H9 (cell line): ENCODE results near the gene CAMSAP2. TPM values are rescaled to one million over a fixed set of nuclear protein-coding genes. Genes with fewer than 3 reads are reported as not detected.

ENCODE experiments used
- DNase-seq: peaks from one replicate; pipeline ENCODE4 v3.0.0-alpha.2; 2017
- H2AFZ ChIP-seq: one replicate; pipeline ENCODE4 v1.6.1; 2013; ENCODE audit warnings: mild to moderate bottlenecking, low read length, control low read depth, moderate library complexity
- H2AK5ac ChIP-seq: 2 replicates; pipeline ENCODE4 v1.6.1; 2013; ENCODE audit warnings: low read length, control low read depth, mixed read lengths; ENCODE audit not compliant: insufficient read length
- H2BK120ac ChIP-seq: one replicate; pipeline ENCODE4 v1.6.1; 2013; ENCODE audit warnings: low read depth, mild to moderate bottlenecking, low read length, control low read depth, inconsistent platforms; ENCODE audit not compliant: poor library complexity, severe bottlenecking
- H2BK12ac ChIP-seq: 2 replicates; pipeline ENCODE4 v1.6.1; 2013; ENCODE audit warnings: low read length, control low read depth, mixed read lengths, low read depth; ENCODE audit not compliant: insufficient read length
- H2BK15ac ChIP-seq: 2 replicates; pipeline ENCODE4 v1.6.1; 2013; ENCODE audit warnings: low read depth, low read length, control low read depth
- H2BK20ac ChIP-seq: one replicate; pipeline ENCODE4 v1.6.1; 2013; ENCODE audit warnings: low read depth, mild to moderate bottlenecking, low read length, control low read depth, inconsistent platforms; ENCODE audit not compliant: poor library complexity, severe bottlenecking
- H2BK5ac ChIP-seq: 2 replicates; pipeline ENCODE4 v1.6.1; 2013; ENCODE audit warnings: low read length, control low read depth, mixed read lengths; ENCODE audit not compliant: insufficient read length
- H3K14ac ChIP-seq: 2 replicates; pipeline ENCODE4 v1.6.1; 2013; ENCODE audit warnings: low read length, control low read depth; ENCODE audit not compliant: insufficient read depth
- H3K18ac ChIP-seq: 2 replicates; pipeline ENCODE4 v1.6.1; 2013; ENCODE audit warnings: low read depth, mild to moderate bottlenecking, mixed read lengths, low read length, control low read depth; ENCODE audit not compliant: insufficient read length
- H3K23ac ChIP-seq: 2 replicates; pipeline ENCODE4 v1.6.1; 2013; ENCODE audit warnings: low read length, control low read depth, mixed read lengths, low read depth; ENCODE audit not compliant: insufficient read length
- H3K23me2 ChIP-seq: 2 replicates; pipeline ENCODE4 v1.6.1; 2013; ENCODE audit warnings: low read depth, mild to moderate bottlenecking, mixed read lengths, low read length, control low read depth; ENCODE audit not compliant: insufficient read length, poor library complexity, severe bottlenecking
- H3K27ac ChIP-seq: 2 replicates; pipeline ENCODE4 v1.5.1; 2013; ENCODE audit warnings: low read length, control low read depth, mixed read lengths, low read depth; ENCODE audit not compliant: insufficient read length
- H3K27me3 ChIP-seq: 2 replicates; pipeline ENCODE4 v1.6.1; 2013; ENCODE audit warnings: low read length, control low read depth, inconsistent platforms; ENCODE audit not compliant: insufficient read depth
- H3K4ac ChIP-seq: 2 replicates; pipeline ENCODE4 v1.6.1; 2013; ENCODE audit warnings: low read depth, mild to moderate bottlenecking, control low read depth, inconsistent platforms, low read length, moderate library complexity
- H3K4me1 ChIP-seq: 2 replicates; pipeline ENCODE4 v1.6.1; 2013; ENCODE audit warnings: low read length, control low read depth, inconsistent platforms; ENCODE audit not compliant: insufficient read depth
- H3K4me2 ChIP-seq: 2 replicates; pipeline ENCODE4 v1.6.1; 2013; ENCODE audit warnings: low read length, control low read depth, mixed read lengths; ENCODE audit not compliant: insufficient read length, insufficient read depth
- H3K56ac ChIP-seq: 2 replicates; pipeline ENCODE4 v1.6.1; 2013; ENCODE audit warnings: low read depth, mild to moderate bottlenecking, mixed read lengths, low read length, control low read depth; ENCODE audit not compliant: insufficient read length
- H3K79me1 ChIP-seq: 2 replicates; pipeline ENCODE4 v1.6.1; 2013; ENCODE audit warnings: low read depth, mild to moderate bottlenecking, moderate library complexity, low read length, control low read depth, inconsistent platforms; ENCODE audit not compliant: insufficient read depth, poor library complexity, severe bottlenecking
- H3K79me2 ChIP-seq: 2 replicates; pipeline ENCODE4 v1.6.1; 2013; ENCODE audit warnings: low read length, control low read depth, inconsistent platforms; ENCODE audit not compliant: insufficient read depth
- H3K9ac ChIP-seq: 2 replicates; pipeline ENCODE4 v1.6.1; 2013; ENCODE audit warnings: low read length, control low read depth, mixed read lengths; ENCODE audit not compliant: insufficient read length; ENCODE audit errors: extremely low read depth
- H3K9me3 ChIP-seq: one replicate; pipeline ENCODE4 v1.6.1; 2013; ENCODE audit warnings: low read depth, low read length, inconsistent platforms; ENCODE audit not compliant: control insufficient read depth
- H3T11ph ChIP-seq: one replicate; pipeline ENCODE4 v1.6.1; 2013; ENCODE audit warnings: mild to moderate bottlenecking, low read length, control low read depth, inconsistent platforms
- H4K20me1 ChIP-seq: one replicate; pipeline ENCODE4 v1.6.1; 2013; ENCODE audit not compliant: control insufficient read depth, insufficient read length, insufficient read depth
- H4K5ac ChIP-seq: 2 replicates; pipeline ENCODE4 v1.6.1; 2013; ENCODE audit warnings: low read depth, mild to moderate bottlenecking, mixed read lengths, low read length, control low read depth; ENCODE audit not compliant: insufficient read length
- H4K8ac ChIP-seq: replicated peaks from 2 replicates; pipeline ENCODE4 v1.6.1; 2013; ENCODE audit warnings: low read length, control low read depth, mixed read lengths, low read depth; ENCODE audit not compliant: insufficient read length
- H4K91ac ChIP-seq: 2 replicates; pipeline ENCODE4 v1.6.1; 2013; ENCODE audit warnings: low read depth, mild to moderate bottlenecking, moderate library complexity, mixed read lengths, low read length, control low read depth; ENCODE audit not compliant: insufficient read length
- H3K27ac Mint-ChIP-seq, 3 experiments: 2 replicates in 2 of 3; 3 replicates in 1 of 3; pipeline ENCODE4 v1.8.0; 2020 to 2021; ENCODE audit warnings: mixed read lengths in 3 of 3, mild to moderate bottlenecking in 1 of 3, moderate library complexity in 1 of 3
- H3K27me3 Mint-ChIP-seq: 2 replicates; pipeline ENCODE4 v1.8.0; 2021; ENCODE audit warnings: low read depth, mild to moderate bottlenecking, moderate library complexity, mixed read lengths
- H3K36me3 Mint-ChIP-seq, 3 experiments: 2 replicates in 2 of 3; 3 replicates in 1 of 3; pipeline ENCODE4 v1.8.0; 2020 to 2021; ENCODE audit warnings: low read depth in 3 of 3, mixed read lengths in 3 of 3; ENCODE audit not compliant: insufficient read depth in 1 of 3
- H3K4me1 Mint-ChIP-seq, 2 experiments: 2 replicates each; pipeline ENCODE4 v1.8.0; 2020; ENCODE audit warnings: mixed read lengths in 2 of 2
- H3K4me3 Mint-ChIP-seq, 2 experiments: 2 replicates in 1 of 2; 3 replicates in 1 of 2; pipeline ENCODE4 v1.8.0; 2020 to 2021; ENCODE audit warnings: mild to moderate bottlenecking in 2 of 2, mixed read lengths in 2 of 2, moderate library complexity in 1 of 2
- H3K9me3 Mint-ChIP-seq, 2 experiments: 2 replicates in 1 of 2; 3 replicates in 1 of 2; pipeline ENCODE4 v1.8.0; 2020; ENCODE audit warnings: mild to moderate bottlenecking in 2 of 2, mixed read lengths in 2 of 2, moderate library complexity in 1 of 2
- WGBS: extraction: QIAGEN DNeasy Blood & Tissue Kit; methylation state at CpG from one replicate; pipeline ENCODE4 v1.1.7; 2013; ENCODE audit warnings: missing lambda C conversion rate, low lambda C conversion rate, mixed read lengths; ENCODE audit not compliant: insufficient read length; ENCODE audit errors: extremely low coverage; 5-methylcytosine and 5-hydroxymethylcytosine counted together
- total RNA-seq: library from RNA; stranded (reverse); gene quantifications from 2 replicates; pipeline ENCODE4 v1.2.1, GENCODE V29; 2021
- TF ChIP-seq, protein P1 (sequence below): fragments of 200-600 bp; sonication (generic); conservative IDR thresholded peaks from 3 replicates; pipeline ENCODE4 v1.8.0; 2021; ENCODE audit warnings: antibody characterized with exemption, mild to moderate bottlenecking

CAMSAP2 gene
- total RNA-seq, 1 experiment from 2014 or later = 33.7 TPM

DNA sequence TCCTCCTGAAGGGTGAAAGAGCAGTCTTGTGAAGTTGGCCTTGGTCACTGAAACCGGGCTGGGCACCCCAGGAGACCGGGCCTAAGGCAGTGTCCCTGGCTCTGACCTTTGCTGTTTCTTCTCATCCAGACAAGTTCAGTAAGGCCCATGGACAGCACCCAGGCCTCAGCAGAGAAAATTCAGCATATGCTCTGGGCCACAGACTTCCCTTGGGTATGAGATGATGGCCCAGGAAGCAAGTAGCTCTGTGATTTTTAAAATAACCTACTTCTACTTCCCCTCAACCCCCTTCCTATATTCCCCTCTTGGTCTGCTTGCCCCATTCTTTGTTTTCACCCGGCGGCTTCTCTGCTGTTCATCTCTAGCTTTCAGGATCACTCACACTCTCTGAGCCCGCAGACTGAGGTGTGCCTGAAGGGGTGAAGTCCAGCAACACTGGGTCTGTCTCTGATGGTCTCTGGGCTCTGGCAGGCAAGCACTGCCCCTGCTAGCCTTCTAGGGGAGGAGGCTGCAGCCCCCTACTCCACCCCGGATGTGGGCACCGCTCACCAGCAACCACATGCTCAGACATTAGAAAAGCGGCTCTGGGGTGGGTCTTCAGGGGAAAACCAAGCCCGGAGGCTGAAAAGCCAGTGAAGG lies 131.2 kb downstream of the CAMSAP2 start:
- Histone ChIP-seq H3K27ac (no peak overlapping the region), H2BK20ac (no peak overlapping the region), H3K14ac (no peak overlapping the region), H3K9me3 (no peaks in the 10 kb centered on the region), H3T11ph (no peak overlapping the region), H3K9ac (no peak overlapping the region), H3K79me2 (no peaks in the 10 kb centered on the region), H4K91ac (no peak overlapping the region), H3K4me2 (no peak overlapping the region), H3K4ac (no peak overlapping the region), H4K20me1 (no peaks in the 10 kb centered on the region), H3K23me2 (no peaks in the 10 kb centered on the region), H2BK5ac (no peak overlapping the region), H2AK5ac (no peak overlapping the region), H3K23ac (no peak overlapping the region), H3K79me1 (no peaks in the 10 kb centered on the region), H2BK120ac (no peak overlapping the region), H4K8ac (no peak overlapping the region), H3K56ac (no peak overlapping the region), H4K5ac (no peak overlapping the region), H3K18ac (no peak overlapping the region), H3K4me1 (no peaks in the 10 kb centered on the region), H2BK12ac (no peak overlapping the region), H2AFZ (no peak overlapping the region), H3K27me3 (no peaks in the 10 kb centered on the region), H2BK15ac (no peak overlapping the region)
- Mint-ChIP-seq H3K4me3 (no peak overlapping the region), H3K27me3 (no peaks in the 10 kb centered on the region), H3K4me1 (peaks cover 10 to 17% of the 10 kb centered on the region in 2 experiments), H3K36me3 (no peaks in the 10 kb centered on the region; a peak in 1 of 7 replicates), H3K27ac (no peak overlapping the region), H3K9me3 (no peaks in the 10 kb centered on the region)
- no CpG with 5 or more reads among the region's 9 CpGs for WGBS
- TF ChIP-seq, protein P1, sequence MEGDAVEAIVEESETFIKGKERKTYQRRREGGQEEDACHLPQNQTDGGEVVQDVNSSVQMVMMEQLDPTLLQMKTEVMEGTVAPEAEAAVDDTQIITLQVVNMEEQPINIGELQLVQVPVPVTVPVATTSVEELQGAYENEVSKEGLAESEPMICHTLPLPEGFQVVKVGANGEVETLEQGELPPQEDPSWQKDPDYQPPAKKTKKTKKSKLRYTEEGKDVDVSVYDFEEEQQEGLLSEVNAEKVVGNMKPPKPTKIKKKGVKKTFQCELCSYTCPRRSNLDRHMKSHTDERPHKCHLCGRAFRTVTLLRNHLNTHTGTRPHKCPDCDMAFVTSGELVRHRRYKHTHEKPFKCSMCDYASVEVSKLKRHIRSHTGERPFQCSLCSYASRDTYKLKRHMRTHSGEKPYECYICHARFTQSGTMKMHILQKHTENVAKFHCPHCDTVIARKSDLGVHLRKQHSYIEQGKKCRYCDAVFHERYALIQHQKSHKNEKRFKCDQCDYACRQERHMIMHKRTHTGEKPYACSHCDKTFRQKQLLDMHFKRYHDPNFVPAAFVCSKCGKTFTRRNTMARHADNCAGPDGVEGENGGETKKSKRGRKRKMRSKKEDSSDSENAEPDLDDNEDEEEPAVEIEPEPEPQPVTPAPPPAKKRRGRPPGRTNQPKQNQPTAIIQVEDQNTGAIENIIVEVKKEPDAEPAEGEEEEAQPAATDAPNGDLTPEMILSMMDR = no peak
- no peak for DNase-seq
